HuH-7.5 (cell line): Measurements from ENCODE around the gene CDH12.

Source experiments
- DNase-seq: peaks from one replicate; pipeline ENCODE4 v3.0.0; 2011; ENCODE audit warnings: low spot score

CDH12 gene

DNA sequence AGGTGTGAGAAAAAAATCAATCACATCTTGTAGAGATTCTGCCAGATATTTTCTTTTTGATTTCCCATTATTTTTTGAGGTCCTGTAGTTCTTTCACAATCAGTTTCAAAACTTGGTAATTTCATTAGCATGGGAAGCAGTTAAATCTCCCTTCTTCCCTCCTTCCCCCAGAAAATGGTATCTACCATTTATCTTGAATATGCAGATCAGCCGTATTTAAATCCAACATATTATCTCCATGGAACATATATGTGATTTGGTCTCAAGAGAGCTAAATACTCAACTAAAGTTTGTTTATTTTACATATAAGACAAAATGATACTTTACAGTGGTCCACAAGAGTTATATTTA lies 1034.8 kb downstream of the CDH12 start:
- DNase-seq: no peak

DNA sequence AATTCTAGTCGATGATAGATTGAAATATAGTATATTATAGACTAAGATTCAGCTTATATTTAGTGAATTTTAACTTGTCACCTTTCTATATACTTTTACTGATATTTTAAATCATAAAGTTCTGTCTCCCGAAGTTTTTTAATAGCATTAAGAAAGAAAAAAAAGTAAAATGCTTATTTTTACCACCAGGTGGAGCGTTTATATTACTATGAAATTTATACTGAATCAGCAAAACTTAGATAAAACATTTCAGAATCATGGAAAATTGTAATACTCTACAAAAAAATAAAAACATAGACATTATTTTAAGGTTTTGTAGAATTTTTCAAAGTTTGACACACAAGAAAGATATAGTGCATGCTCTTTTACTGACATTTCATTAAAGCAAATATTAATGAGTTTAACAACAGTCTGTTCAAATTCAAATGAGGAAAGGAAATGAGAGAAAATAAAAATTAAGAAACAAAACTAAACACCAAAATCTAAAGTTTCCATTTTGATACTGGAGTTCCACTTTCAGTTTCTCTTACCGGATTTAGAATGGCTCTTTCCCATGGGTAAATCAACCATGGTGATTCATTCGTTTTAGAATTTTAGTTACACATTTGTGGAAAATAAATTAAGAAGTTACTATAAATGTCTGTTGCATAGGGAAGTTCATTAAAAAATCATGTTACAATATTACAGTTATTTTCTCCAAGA lies 1035.3 kb downstream of the CDH12 start:
- no peak for DNase-seq

DNA sequence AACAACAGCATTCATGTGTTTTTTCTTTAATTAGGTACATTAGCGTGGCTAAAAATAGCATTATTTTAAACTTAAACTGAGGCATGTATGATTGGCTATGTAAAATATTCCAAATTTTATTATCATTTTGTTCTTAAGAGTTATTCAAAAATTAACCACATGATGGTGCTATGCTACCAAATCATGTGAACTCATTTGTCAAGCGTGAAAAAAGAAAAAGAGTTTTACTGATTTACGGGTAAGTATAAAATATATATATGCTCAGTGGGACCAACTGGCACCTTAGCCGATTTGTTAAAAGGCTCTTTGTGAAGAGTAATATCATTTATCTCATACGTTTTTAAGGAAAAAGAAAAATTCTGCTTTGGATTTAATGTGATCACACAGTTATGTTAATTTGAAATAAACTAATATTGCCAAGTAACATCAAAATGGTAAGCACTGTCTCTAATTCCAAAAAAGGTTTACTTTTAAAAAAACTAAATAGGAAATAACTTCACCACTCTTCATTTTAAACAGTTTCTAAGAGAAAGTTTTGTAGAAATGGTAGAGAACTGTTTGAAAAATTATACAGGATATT lies 1042.3 kb downstream of the CDH12 start:
- DNase-seq: peak; percentile 1

DNA sequence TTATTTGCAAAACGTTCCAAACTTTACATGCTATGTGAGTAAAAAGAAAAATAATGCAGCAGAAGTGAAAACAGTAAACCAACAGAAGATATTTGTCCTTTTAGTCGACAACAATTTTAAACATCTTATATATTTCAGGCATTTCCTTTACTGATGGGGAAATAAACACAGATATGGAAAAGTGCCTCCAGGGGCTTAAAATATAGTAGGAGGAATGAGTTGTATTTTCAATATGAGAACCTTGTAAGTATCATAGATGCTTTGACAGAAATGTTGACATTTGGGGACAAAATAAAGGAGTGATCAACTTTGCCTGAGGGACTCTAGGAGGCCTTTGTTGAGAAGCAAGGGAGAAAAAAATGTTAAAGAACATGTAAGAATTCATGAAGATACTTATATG lies 1043.5 kb downstream of the CDH12 start:
- no peak for DNase-seq

DNA sequence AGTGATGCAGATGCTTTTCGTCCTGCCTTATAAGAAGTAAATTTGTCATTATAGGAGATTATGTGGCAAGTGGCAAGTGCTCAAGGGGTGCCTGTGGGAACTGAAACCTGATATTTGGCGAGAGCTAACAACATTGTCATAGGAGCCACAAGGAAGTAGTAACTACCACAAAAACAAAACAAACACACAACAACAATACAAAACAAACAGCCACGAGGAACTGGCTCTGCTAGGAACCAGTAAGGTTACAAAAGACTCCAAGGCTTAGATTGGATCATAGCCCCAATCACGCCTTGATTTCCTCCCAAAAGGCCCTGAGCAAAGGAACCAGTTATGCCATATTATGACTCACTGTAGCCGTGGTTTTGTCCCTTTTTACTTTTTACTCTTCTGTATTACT lies 1045.2 kb downstream of the CDH12 start:
- DNase-seq: no peak

DNA sequence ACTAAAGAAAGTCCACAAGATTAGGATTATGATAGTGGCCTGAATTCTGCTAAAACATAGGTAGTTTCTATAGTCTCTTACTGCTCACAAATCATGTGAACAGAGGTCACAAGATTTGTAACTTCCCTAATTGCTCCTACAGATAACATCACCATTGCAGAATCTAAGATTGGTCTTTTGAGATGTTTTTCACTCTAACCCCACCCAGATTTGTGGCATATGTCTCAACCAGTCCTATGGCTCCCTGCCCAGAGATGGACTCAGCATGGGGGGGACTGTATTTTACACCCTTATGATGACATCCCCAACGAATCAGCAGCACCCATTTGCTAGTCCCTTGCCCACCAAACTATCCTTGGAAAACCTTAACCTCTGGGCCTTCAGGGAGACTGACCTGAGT lies 1046.2 kb downstream of the CDH12 start:
- DNase-seq: no peak

DNA sequence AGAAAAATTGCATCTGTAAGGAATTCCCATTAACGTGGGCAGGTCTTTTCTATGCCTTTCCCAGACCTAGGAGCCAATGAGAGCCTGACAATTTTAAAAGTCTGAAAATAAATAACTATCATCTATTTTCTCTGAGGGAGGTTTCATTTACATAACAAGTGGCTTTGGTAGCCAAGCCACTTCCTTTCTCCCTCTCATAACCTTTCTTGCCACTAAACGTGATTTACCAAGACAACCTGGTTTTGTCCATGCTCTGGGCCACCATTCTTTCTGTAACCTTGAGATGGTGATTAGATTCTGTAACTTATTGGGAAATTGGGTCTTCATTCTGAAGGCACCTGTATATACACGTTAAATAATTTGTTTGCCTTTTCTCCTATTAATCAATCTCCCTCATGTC lies 1046.9 kb downstream of the CDH12 start:
- no peak for DNase-seq

DNA sequence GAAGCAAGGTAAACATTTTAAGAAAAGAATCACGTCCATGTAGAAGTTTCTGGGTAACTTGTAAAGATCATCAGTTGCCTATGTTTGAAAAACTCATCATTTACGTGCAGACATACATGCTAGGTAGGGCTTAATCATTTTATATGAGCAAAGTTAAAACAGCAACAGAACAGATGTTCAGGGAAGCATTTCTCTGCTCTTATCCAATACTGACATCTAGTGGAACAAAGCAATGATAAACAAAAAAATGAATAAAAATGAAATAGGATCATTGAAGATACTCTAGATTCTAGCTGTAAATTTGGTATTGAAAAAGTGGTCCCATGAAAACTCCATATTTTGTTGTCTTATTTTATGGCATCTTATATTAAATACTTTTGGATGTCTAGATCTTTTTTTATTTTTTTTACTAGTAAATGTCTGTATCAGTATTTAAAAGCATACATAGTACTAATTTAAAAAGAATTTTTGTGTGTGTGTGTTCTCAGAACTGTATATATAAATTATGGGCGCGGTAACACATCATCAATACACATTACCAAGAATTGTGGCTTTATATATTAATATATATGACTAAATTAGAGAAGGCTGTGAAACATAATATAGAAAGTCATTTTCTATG lies 1050.2 kb downstream of the CDH12 start:
- peak; percentile 1 for DNase-seq

DNA sequence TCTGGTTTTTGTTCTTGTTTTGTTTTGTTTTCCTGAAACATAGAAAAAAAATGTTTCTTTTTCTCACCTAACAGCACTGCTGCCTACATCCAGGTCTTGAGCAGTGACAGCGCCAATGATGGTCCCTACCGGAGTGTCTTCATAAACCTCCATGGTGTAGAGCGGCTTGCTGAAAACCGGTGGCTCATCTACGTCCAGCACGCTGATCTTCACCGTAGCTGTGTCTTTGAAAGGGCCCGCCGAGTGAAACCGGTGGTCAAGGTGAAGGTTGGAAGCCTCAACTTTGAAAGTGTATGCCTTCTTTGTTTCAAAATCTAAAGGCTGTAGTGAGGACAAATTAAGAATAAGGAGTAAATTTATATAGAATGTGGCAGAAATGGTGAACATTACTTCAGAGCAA lies 1051.0 kb downstream of the CDH12 start:
- DNase-seq: no peak

DNA sequence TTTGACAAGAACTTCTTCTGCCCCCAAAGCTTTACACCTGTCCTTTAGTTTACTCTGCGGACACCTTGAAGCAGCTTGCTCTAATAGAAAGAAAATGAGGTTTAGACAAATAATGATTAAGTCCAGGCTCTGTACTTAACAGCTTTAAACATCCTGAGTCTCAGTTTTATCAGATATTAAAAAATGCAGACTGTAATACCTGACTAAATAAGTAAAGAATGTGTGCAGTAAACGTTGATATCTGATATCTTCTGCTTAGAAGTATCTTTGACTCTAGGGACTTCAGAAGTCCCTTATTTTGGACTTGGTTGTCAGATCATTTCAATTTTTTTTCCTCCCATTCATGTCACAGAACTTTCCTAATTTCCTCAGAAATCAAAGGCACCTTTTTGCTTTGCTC lies 1060.4 kb downstream of the CDH12 start:
- no peak for DNase-seq

DNA sequence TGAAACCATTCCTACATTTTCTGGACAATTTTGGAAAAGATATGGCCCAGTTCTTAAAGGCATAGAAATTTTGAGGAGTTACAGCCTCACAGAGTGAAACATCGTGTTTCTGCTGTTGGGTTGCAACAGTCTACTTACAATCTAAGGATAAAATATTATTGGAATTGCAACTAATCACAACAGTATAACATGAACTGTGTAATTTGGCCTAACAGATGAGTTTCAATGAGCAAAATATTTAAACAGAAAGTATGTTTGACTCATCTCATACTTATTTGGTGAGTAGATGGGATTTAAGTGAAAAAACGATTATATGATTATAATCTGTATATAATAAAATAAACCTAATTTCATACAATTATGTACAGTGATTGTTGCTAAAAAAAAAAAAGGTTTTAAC lies 1061.8 kb downstream of the CDH12 start:
- no peak for DNase-seq

DNA sequence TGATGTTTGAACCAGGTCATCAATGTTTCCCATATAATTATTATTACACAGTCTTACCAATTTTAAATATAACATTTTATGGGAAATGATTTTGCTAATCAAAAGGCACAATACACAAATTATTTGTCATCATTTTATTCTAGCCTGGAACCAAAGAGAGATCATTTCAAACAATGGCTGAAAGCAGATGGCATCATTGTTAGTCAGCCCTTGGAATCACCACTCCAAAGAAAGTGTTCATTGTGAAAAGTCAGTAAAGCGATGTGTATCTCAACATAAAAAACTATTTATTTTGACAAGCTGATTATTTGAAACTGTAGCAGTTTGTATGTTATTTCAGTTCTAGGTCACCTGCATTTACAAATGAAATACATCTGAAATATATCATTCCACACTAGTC lies 1068.7 kb downstream of the CDH12 start:
- DNase-seq: no peak

DNA sequence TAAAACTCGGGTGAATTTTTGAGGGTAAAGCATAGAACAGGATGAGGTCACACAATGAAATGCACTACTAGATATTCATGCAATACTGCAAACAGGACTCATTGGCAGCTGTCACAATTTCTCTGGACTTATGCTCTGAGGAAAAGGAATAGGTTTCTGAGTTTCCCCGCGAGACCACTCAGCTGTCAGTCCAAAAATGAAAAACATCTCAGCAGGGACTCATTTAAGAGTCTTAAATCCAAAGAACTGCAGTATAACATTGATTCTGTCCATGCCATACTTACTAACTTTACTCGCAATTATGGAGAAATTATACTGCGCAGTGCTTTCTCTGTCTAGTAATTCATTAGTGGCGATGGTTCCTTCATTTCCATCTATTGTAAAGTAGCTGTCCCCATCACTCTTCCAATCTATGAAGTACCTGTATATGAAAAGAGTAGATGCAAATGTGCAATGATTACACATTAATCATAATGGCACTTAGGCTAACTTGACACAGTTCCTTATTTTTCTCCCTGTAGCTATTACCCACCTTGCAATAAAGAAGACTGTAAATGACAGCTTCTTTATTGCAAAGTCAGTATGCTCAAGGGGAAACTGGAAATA lies 1070.0 kb downstream of the CDH12 start:
- no peak for DNase-seq

DNA sequence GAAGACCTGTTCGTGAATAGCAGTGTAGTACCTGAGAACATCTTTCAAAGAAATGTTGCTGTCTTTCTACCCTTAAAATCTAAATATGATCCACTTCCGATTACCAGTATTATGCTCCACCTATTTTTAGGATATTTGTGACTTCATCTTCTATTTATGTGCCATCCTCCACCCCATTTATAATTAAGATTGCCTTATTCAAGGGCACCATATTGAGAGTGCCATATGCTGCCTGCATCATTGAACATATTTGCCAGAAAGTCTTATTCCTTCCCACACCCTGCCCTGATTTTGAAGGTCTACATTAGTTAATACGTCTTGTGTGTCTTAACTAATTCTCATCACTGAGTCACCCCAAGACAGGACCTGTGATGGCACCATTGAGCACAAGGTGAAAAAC lies 1076.7 kb downstream of the CDH12 start:
- DNase-seq: no peak

DNA sequence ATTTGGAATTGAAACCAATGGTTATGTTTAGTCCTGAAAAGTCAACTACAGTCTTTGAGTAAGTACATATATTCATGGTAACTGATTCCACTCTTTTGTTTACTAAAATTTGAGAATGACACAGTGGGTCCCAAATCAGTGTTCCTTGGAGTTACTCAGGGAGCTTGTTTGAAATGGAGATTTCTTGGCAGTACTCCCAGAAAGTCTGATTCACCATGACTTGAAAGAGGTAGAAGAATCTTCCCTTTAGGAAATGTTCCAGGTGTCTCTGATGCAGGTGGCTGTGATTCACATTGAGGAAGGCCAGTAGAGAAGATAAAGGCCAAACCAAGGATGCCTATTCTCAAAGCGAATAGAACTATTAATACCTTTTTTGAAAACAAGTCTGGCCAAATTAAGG lies 1078.3 kb downstream of the CDH12 start:
- DNase-seq: no peak

DNA sequence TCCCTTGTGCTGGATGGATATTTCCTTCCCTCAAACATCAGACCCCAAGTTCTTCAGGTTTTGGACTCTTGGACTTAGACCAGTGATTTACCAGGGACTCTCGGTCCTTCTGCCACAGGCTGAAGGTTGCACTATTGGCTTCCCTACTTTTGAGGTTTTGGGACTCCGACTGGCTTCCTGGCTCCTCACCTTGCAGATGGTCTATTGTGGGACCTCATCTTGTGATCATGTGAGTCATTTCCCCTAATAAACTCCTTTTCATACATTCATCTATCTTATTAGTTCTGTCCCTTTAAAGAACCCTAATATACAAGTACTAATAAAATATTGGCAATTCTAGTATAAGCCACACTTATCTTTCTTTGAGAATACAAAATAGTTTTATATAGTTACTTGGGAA lies 1078.9 kb downstream of the CDH12 start:
- DNase-seq: no peak

DNA sequence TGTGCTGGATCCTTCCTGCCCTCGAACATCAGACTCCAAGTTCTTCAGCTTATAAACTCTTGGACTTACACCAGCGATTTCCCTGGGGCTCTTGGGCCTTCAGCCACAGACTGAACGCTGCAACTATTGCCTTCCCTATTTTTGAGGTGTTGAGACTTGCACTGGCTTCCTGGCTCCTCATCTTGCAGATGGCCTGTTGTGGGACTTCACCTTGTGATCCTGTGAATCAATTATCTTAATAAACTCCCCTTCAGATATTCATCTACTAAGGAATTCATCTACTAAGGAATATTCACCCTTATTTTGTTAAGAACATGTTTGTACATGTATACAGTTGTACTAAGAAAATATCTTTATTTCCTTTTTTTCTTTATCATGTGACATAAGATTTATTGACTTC lies 1079.7 kb downstream of the CDH12 start:
- DNase-seq: no peak

DNA sequence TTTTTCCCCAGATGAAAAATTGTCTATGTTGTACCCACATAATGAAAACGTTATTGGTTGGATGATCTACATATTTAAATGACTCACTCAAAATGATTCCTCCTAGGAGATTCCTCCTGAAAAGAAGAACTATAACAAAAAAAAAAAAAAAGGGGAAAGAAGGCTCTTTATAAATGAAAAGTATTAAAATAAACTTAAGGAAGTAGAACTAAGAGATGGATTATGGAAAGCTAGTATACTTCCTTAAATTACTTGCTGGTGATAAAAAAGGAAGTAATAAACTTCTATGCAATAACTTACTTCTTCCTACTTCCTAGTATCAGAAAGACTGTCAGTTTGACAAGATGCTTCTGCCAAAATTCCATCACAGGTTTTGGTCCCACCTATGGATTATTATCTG lies 1087.7 kb downstream of the CDH12 start:
- DNase-seq: no peak

DNA sequence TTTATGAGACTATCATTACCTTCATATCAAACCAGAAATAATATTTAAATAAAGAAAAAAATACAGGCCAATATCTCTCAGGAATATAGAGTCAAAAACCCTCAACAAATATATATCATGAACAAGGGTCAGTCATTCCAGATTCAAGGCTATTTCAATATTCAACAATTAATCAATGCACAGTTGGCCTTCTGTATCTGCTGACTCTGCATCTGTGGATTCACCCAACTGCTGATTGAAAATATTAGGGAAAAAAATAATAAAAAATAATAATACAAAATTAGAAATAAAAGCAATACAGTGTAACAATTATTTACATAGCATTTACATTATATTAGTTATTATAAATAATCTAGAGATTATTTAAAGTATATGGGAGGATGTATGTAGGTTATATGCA lies 1114.0 kb downstream of the CDH12 start:
- no peak for DNase-seq

DNA sequence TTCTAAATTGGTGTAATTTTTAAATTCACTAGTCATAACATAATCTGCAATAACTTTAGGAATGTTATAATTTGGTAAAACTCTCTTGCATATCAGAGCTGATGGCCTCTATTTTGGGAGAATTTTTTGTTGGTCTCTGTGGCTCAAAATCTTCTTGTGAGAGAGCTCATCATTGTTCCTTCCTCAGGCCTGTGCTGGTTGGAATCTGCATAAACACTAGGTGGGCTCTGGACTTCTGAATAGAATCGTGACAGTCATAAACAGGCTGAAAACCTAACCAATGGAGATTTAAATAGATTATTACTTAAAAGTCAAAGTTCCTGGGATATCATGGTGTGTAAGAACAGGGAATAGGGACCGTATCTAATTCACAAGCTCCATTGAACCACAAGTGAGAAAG lies 1129.6 kb downstream of the CDH12 start:
- DNase-seq: no peak

DNA sequence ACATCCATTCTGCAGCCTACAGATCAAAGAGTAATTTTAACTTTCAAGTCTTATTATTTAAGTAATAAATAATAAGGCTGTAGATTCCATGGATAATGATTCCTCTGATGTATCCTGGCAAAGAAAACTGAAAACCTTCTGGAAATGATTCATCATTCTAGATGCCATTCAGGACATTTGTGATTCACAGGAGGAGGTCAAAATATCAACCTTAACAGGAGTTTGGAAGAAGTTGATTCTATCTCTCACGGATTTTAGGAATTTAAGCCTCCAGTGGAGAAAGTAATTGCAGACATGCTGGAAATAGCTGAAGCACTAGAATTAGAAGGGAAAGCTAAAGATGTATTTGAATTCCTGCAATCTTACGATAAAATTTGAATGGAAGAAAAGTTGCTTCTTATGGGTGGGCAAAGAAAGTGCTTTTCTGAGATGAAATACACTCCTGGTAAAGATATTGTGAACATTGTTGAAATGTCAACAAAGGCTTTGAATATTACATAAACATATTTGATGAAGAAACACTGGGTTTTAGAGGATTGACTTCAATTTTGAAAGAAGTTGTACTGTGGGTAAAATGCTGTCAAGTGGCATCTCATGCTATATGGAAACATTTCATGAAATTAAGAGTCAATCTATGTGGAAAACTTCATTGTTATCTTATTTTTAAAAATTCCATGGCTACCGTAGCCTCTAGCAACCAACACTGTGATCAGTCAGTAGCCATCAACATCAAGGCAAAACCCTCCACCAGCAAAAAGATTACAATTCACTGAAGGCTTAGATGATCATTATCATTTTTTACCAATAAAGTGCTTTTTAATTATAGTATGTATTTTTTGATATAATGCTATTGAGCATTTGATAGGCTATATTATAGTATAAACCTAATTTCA lies 1141.0 kb downstream of the CDH12 start:
- no peak for DNase-seq

DNA sequence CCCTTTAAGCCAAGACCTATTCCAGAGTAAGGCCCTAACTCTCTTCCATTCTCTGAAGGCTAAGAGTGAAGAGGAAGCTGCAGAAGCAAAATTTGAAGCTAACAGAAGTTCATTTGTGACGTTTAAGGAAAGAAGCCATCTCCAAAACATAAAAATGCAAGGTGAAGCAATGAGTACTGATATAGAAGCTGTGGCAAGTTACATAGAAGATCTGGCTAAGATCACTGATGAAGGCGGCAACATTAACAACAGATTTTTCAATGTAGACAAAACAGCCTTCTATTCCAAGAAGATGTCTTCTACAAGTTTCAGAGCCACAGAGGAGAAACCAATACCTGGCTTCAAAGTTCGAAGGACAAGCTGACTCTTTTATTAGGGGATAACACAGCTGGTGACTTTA lies 1143.4 kb downstream of the CDH12 start:
- DNase-seq: no peak
